GM18867 (cell line): Measurements from ENCODE around the gene BLNK.
"Not testable (repeated sequence)": the region's sequence is repeated elsewhere in the genome, so short reads cannot be mapped to it uniquely, and the experiment has no call there.

ENCODE experiments used
- ATAC-seq: cut with Tn5 transposase; IDR thresholded peaks from one replicate; pipeline ENCODE4 v1.9.1; 2021; ENCODE audit warnings: mild to moderate bottlenecking, moderate library complexity; ENCODE audit not compliant: unreplicated experiment

The BLNK gene

DNA sequence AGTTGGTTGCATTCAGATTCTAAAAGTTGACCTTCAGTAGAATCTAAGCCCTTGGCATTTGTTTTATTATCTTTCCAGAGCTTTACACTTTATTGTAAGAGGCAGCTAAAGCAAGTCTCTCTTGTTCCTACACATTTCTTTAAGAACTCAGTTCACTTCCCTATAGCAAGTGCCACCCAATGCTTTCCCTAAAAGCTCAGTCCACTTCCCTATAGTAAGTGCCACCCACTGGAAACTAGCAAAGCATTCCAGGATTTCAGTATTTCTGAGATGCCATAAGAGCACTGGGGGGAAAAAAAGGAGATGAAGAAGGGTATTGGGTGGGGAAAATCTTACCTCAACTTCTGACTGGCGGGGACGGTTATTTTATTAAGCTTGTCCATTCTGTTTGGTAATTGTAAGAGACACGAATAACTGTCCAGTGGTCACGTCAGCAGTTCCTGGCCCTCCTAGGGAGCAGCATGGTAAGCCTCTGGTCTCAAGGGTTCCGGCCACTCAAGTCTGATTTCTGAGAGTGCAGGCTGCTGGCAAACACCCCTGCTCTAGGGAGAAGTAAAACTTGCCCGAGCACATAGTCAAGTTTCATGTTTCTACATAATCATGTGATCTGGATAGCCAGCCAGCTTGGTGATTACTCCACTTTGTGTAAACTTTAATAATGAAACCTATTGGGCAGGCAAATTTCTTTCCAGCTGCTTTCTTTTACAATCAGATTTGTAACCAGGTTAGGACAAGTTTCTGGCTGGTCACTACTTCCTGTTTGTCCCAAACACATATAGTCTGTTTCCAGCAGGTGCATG lies at the start of gene BLNK:
Gene BLNK (minus strand): TSS at position 554 of the 800 bp plus-strand sequence. CDS start 171 bp downstream, at position 383.
- ATAC-seq = peak; percentile 70

- no peak for ATAC-seq
Observed at GRCh38 chr10:96319754-96320474, 48.5 kb upstream of the BLNK start.

DNA sequence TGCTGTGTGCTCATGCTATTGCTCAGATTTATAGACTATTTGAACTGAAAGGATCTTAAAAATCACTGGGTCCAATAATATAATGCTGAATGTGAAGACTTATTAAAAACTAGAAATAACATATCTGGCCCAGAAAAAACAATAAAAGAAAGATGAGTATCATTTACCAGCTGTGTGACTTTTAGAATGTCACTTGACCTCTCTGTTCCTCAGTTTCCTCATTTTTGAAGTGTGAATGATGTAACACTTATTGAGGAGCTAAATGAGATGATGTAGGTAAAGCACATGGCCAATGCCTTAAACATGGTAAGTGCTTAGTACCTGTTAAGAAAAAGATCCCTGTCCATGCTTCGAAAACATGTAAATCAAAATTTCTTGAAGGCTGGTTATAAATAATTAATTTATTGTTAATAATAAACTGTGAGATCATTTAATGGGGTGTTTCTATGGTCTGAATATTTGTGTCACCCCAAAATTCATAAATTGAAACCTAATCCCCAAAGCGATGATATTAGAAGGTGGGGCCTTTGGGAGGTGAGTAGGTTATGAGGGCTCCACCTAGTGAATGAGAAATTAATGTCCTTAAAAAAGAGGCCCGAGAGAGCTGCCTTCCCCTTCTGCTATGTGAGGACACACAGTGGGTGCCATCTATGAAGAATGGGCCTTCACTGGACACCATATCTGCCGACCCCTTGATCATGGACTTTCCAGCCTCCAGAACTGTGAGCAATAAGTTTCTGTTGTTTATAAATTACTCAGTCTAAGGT lies 45.9 kb upstream of the BLNK start:
- ATAC-seq = no peak

- no peak for ATAC-seq
Observed at GRCh38 chr10:96313344-96313743, 42.0 kb upstream of the BLNK start.

- ATAC-seq = no peak
Observed at GRCh38 chr10:96311180-96311715, 39.9 kb upstream of the BLNK start.

DNA sequence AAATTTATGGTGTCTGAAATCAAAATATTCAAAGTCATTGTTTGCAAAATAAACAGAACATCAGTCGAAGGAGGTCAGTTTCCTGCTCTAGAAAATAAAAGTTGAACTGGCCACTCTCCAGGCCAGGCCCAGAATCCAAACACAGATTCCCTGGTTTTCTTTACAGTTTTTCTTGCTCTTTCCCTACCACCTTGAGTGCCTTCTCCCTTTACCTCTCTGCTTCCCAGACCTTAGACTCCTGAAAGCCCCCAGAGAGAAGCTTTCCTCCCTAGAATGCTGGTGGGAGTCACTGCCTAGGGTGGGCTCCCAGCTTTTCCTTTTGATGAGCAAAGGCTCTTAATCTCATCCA lies 38.9 kb upstream of the BLNK start:
- ATAC-seq = no peak

GRCh38 chr10:96309628-96310320 lies 38.4 kb upstream of the BLNK start:
- ATAC-seq = no peak

- ATAC-seq = not testable (repeated sequence)
Observed at GRCh38 chr10:96308854-96309253, 37.5 kb upstream of the BLNK start.

- no peak for ATAC-seq
Observed at GRCh38 chr10:96306516-96306915, 35.1 kb upstream of the BLNK start.

DNA sequence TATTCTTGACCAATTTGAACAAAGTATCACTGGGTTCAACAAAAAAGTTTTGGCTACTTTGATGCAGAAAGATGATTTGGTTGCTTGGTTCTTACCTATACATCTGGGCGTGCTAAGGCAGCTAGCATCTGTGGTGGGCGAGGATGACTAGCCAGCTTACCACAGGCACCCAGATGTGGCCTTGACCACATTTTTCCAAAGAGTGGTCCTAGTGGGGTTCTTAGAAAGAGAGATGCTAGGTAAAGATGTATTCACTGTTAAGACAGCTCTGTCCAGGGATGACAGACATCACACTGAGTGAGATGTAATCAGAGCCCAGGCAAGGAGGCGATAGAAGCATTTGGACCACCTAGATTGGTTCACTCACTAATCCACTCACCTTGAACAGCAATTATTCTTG lies 33.6 kb upstream of the BLNK start:
- ATAC-seq = no peak

GRCh38 chr10:96304230-96304629 lies 32.9 kb upstream of the BLNK start, which contains the start of gene DNTT:
DNTT (plus strand) TSS chr10:96304434; CDS start chr10:96304498, 64 bp downstream.
- no peak for ATAC-seq

- ATAC-seq = no peak
Observed at GRCh38 chr10:96301616-96302015, 30.2 kb upstream of the BLNK start.

DNA sequence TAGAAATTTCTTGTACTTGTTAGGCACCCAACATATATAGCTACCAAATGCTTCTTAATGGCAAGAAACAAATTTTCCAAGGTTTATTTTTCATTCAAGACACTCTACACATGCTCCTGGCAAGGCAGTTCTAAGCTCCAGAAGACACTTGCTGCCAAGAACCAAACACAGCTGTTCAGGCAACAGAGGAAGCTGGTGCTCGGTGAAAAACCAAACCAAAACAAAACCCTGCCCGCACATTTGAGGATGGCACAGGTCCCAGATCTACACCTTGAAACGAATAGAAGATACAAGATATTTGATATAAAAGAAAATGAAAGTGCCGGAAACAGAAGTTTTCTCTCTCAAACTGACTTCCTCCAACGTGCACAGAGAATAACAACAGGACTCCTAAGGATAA lies 28.0 kb upstream of the BLNK start:
- ATAC-seq = no peak

GRCh38 chr10:96298362-96298761 lies 27.0 kb upstream of the BLNK start:
- ATAC-seq = no peak

- no peak for ATAC-seq
Observed at GRCh38 chr10:96297486-96297885, 26.1 kb upstream of the BLNK start.

DNA sequence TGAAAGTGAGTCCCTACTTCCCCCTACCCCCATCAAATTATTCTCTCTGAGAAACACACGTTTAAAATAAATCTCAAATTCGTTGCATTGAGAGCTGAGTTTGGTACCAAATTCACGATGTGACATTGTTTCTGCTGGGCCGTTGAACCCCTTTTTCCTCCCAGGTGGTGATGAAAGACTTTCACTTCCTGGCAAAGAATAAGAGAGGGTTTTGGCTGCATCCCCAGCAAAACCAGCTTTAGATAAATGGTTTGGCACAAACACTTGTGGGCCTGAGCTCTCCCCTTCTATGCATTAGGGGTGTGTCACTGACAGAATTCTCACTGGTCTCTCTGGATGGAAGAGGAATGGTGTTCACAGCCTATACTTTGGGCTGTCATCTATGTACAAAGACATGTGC lies 24.1 kb upstream of the BLNK start:
- ATAC-seq = no peak

DNA sequence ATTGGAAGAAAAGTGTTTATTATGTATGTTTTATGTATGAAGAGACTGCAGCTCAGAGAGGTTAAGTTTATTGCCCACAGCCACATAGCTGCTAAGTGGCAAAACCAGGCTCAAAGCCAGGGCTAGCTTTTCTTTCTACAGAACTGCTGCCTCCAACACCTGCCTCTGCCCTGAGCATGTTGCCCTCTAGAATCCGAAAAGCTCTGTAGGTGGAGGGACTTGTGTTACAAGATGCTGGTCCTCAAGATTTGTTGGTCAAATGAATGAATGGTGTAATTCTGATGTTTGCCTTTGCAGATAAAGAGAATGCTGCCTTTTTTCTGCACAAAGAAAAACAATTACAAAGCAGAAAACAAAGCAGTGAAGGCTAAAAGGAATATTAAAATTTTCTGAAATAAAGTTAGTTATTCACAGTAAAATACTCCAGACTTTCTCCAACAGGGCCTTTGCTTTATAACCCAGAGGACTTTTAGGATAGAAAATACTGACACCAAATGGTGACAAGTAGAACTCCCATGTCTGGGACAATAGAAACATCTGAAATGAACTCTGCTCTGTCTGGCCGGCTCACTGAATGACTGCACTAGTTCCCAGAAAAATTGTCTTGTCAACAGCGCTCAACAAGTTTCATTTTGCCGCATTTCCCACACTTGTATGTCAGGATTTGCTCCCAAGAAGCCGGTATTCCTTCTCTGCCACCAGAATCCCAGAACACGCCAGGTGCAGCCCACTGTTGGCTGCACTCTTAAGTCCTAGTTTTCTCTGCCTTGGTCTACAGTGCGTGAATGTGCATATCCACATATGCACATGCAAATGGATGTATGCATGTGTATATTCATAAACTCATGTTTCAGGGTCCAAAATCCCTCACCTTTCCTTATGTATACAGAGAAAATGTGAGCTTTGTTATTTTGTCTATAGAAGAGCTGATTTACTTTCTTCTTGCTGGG lies 21.9 kb upstream of the BLNK start:
- peak; percentile 41 for ATAC-seq

DNA sequence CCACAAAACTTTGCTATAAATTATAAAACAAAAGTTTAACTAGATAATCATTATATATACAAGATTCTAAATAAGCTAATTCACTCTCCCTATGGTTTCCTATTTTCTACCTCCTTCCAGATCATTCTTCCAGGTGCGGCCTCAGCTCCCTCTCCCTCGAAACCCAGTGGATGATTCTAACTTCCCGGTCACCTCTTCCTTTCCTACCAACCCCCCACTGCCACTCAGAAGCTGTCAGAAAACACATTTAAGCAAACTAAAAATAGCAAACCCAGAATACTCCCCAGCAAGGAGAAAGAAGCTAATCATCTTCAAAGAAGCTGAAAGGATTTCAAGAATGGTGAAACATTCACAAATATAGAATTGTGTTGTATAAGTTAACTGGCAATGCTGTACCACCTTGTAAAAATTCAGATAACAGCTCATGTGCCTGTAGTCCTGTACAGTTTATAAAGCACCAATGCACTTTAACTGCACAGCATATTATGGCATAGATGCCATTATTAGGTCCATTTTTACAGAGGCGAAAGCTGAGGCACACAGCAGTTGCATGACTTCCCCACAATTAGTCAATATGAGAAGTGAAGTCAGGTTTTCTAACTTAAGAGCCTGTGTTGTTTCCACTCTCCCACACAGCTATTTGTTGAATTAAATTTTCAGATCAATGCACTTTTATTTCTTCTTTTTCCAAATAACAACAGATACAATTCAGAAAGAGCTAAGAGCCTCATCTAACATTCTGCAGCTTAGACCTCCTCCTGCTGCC lies 19.2 kb upstream of the BLNK start:
- ATAC-seq = no peak
